ENCODE data around the gene RASAL2. TPM values are rescaled to one million over a fixed set of nuclear protein-coding genes. Genes with fewer than 3 reads are reported as not detected.
"Not testable (repeated sequence)": the region's sequence is repeated elsewhere in the genome, so short reads cannot be mapped to it uniquely, and the experiment has no call there.

The RASAL2 gene
- polyA plus RNA-seq, 2 of the 4 experiments (the other 2 are of a cell fraction), result 7.1 to 17.6 TPM

- 36% methylated on average over 5 of the region's 5 CpGs for WGBS (ENCODE audit: missing lambda C conversion rate)
- TF ChIP-seq USF2 (IDR thresholded peaks at IDR 0.05), result no peak
- no peak for TF ChIP-seq POLR2A (IDR thresholded peaks at IDR 0.05; ENCODE audit: low read length)
- no peak for TF ChIP-seq JUN (IDR thresholded peaks at IDR 0.05)
- no peak for TF ChIP-seq CHD4 (IDR thresholded peaks at IDR 0.05; ENCODE audit: borderline replicate concordance)
- TF ChIP-seq ZSCAN20 (CRISPR knock-in tag; IDR thresholded peaks at IDR 0.05), result no peak
- no peak for TF ChIP-seq BHLHE40 (IDR thresholded peaks at IDR 0.05; ENCODE audit: low read depth, low read length)
- Histone ChIP-seq H3K27ac (no peak overlapping the region), H3K4me2 (no peak overlapping the region), H3K4me1 (no peaks in the 10 kb centered on the region), H3K9me3 (no peaks in the 10 kb centered on the region), H3K4me3 (no peak overlapping the region)
- FAIRE-seq (no peak), ATAC-seq (no peak), DNase-seq (ENCODE audit: low read depth in 1 of 2, low spot score in 1 of 2) (no peak)
- CTCF ChIA-PET, result interaction anchor here (0.8 to 6.0 kb wide), 10 partner anchors 11 to 192 kb away, joined by 3 to 54 read pairs (median 7); partner anchors contain the start of gene TEX35
- POLR2A ChIA-PET, result no interaction called here
Observed at GRCh38 chr1:178502856-178503255, 409.0 kb downstream of the RASAL2 start.

GRCh38 chr1:178503316-178503715 lies 409.4 kb downstream of the RASAL2 start:
- H3K4me3 ChIP-seq; DNase-seq (ENCODE audit: low read depth in 1 of 2, low spot score in 1 of 2); ATAC-seq; H3K27ac ChIP-seq; H3K4me2 ChIP-seq; H3K4me1 ChIP-seq; FAIRE-seq; H3K9me3 ChIP-seq; POLR2A ChIA-PET: not testable (repeated sequence)
- CTCF ChIA-PET, result interaction anchor here (0.9 to 6.0 kb wide), 5 partner anchors 11 to 204 kb away, joined by 3 to 54 read pairs (median 8); partner anchors contain the start of gene TEX35
- WGBS (ENCODE audit: missing lambda C conversion rate), result 79% methylated on average over 14 of the region's 14 CpGs

GRCh38 chr1:178503849-178504248 lies 409.9 kb downstream of the RASAL2 start:
- TF ChIP-seq ZNF302 (CRISPR knock-in tag; IDR thresholded peaks at IDR 0.05) (no peak), FOSL2 (IDR thresholded peaks at IDR 0.05) (no peak), FOSL2 (CRISPR knock-in tag; IDR thresholded peaks at IDR 0.05) (no peak), MAX (IDR thresholded peaks at IDR 0.05) (no peak), MYC (IDR thresholded peaks at IDR 0.05; ENCODE audit: borderline replicate concordance, low read length) (no peak), ELK1 (IDR thresholded peaks at IDR 0.05; ENCODE audit: low read depth, low read length) (no peak), HMGXB4 (CRISPR knock-in tag; IDR thresholded peaks at IDR 0.05; ENCODE audit: borderline replicate concordance) (no peak), CBX8 (IDR thresholded peaks at IDR 0.05) (no peak), NR3C1 (IDR thresholded peaks at IDR 0.05) (no peak), MAFK (IDR thresholded peaks at IDR 0.05; ENCODE audit: partially characterized antibody) (no peak), HOXA7 (CRISPR knock-in tag; IDR thresholded peaks at IDR 0.05) (no peak), ZFP36 (IDR thresholded peaks at IDR 0.05; ENCODE audit: borderline replicate concordance, partially characterized antibody) (no peak), CEBPB (IDR thresholded peaks at IDR 0.05) (no peak), PHF8 (IDR thresholded peaks at IDR 0.05; ENCODE audit: borderline replicate concordance, low read depth) (no peak), E2F6 (IDR thresholded peaks at IDR 0.05; ENCODE audit: borderline replicate concordance, low read depth) (no peak), HEYL (CRISPR knock-in tag; IDR thresholded peaks at IDR 0.05) (no peak), ZC3H11A (IDR thresholded peaks at IDR 0.05) (no peak), GATA3 (IDR thresholded peaks at IDR 0.05; ENCODE audit: borderline replicate concordance) (no peak), CHD2 (IDR thresholded peaks at IDR 0.05; ENCODE audit: low read length, partially characterized antibody) (no peak)
- Histone ChIP-seq H3K4me1 (no peaks in the 10 kb centered on the region), H3K4me3 (no peak overlapping the region), H3K9me3 (no peaks in the 10 kb centered on the region), H3K27ac (no peak overlapping the region), H3K4me2 (no peak overlapping the region)
- no peak for FAIRE-seq
- no peak for DNase-seq (ENCODE audit: low read depth in 1 of 2, low spot score in 1 of 2)
- WGBS (ENCODE audit: missing lambda C conversion rate), result 32% methylated on average over 5 of the region's 6 CpGs
- POLR2A ChIA-PET, result no interaction called here
- CTCF ChIA-PET, result interaction anchor here (0.9 to 6.0 kb wide), 5 partner anchors 10 to 204 kb away, joined by 3 to 54 read pairs (median 8); partner anchors contain the start of gene TEX35
- ATAC-seq, result no peak

Data from A549 (cell line).